Neural progenitor cell (in vitro differentiated cells): ENCODE measurements around the gene ALDOB. TPM values are rescaled to one million over a fixed set of nuclear protein-coding genes. Genes with fewer than 3 reads are reported as not detected.

Source experiments
- DNase-seq: peaks from one replicate; pipeline ENCODE4 v3.0.0-alpha.2; 2016; ENCODE audit warnings: low spot score
- H2AFZ ChIP-seq: fragments of 200-600 bp; sonication (generic); replicated peaks from 2 replicates; pipeline ENCODE4 v1.6.1; 2016; ENCODE audit warnings: antibody characterized with exemption
- H3F3A ChIP-seq: fragments of 200-600 bp; sonication (generic); 2 replicates; pipeline ENCODE4 v1.6.1; 2016; ENCODE audit warnings: antibody characterized with exemption, low read depth
- H3K27ac ChIP-seq: fragments of 200-600 bp; sonication (generic); 2 replicates; pipeline ENCODE4 v1.5.1; 2016; ENCODE audit warnings: mild to moderate bottlenecking
- H3K27me3 ChIP-seq: fragments of 200-600 bp; sonication (generic); 2 replicates; pipeline ENCODE4 v1.6.1; 2016; ENCODE audit warnings: mild to moderate bottlenecking, moderate library complexity
- H3K36me3 ChIP-seq: fragments of 200-600 bp; sonication (generic); 2 replicates; pipeline ENCODE4 v1.5.1; 2016
- H3K4me1 ChIP-seq: fragments of 200-600 bp; sonication (generic); 2 replicates; pipeline ENCODE4 v1.6.1; 2016; ENCODE audit warnings: mixed run types
- H3K4me2 ChIP-seq: fragments of 200-600 bp; sonication (generic); 2 replicates; pipeline ENCODE4 v1.6.1; 2016
- H3K4me3 ChIP-seq: fragments of 200-600 bp; sonication (generic); 2 replicates; pipeline ENCODE4 v1.5.1; 2016
- H3K79me2 ChIP-seq: fragments of 200-600 bp; sonication (generic); 2 replicates; pipeline ENCODE4 v1.6.1; 2016; ENCODE audit warnings: low read depth
- H3K9ac ChIP-seq: fragments of 200-600 bp; sonication (generic); 2 replicates; pipeline ENCODE4 v1.6.1; 2016
- H3K9me3 ChIP-seq: fragments of 200-600 bp; sonication (generic); 2 replicates; pipeline ENCODE4 v1.5.1; 2016; ENCODE audit warnings: low read depth
- H4K20me1 ChIP-seq: fragments of 200-600 bp; sonication (generic); 2 replicates; pipeline ENCODE4 v1.6.1; 2016; ENCODE audit warnings: low read depth
- H3K27ac Mint-ChIP-seq: 3 replicates; pipeline ENCODE4 v1.8.0; 2021; ENCODE audit warnings: mixed read lengths
- H3K27me3 Mint-ChIP-seq: 2 replicates; pipeline ENCODE4 v1.8.0; 2022; ENCODE audit warnings: low read depth, mild to moderate bottlenecking, inconsistent platforms, moderate library complexity, mixed read lengths; ENCODE audit not compliant: insufficient read depth
- H3K36me3 Mint-ChIP-seq: 3 replicates; pipeline ENCODE4 v1.8.0; 2021; ENCODE audit warnings: mixed read lengths
- H3K4me1 Mint-ChIP-seq: 3 replicates; pipeline ENCODE4 v1.8.0; 2021; ENCODE audit warnings: mixed read lengths
- H3K4me3 Mint-ChIP-seq: 3 replicates; pipeline ENCODE4 v1.8.0; 2021; ENCODE audit warnings: mild to moderate bottlenecking, moderate library complexity, mixed read lengths
- H3K9me3 Mint-ChIP-seq: 3 replicates; pipeline ENCODE4 v1.8.0; 2020; ENCODE audit warnings: mixed read lengths
- CTCF ChIP-seq: fragments of 200-600 bp; sonication (generic); IDR thresholded peaks from 2 replicates; pipeline ENCODE4 v1.5.1; 2017; ENCODE audit warnings: antibody characterized with exemption, mild to moderate bottlenecking
- EZH2 ChIP-seq: fragments of 200-600 bp; sonication (generic); IDR thresholded peaks from 2 replicates; pipeline ENCODE4 v1.6.1; 2017; ENCODE audit warnings: antibody characterized with exemption, mild to moderate bottlenecking, moderate library complexity
- EZH2phosphoT487 ChIP-seq: fragments of 200-600 bp; sonication (generic); IDR thresholded peaks from 2 replicates; pipeline ENCODE4 v1.6.1; 2017; ENCODE audit warnings: antibody characterized with exemption
- total RNA-seq: library from RNA; depleted of rRNA; stranded (reverse); fragments of >200 nt; gene quantifications from 2 replicates; pipeline ENCODE4 v1.2.3, GENCODE V29; 2015; ENCODE audit warnings: low replicate concordance

Gene ALDOB
- total RNA-seq, 1 donor from 2014 or later = not detected

- no peak overlapping the region for H3K4me3 Mint-ChIP-seq
Observed at GRCh38 chr9:101440714-101441230, 5.2 kb upstream of the ALDOB start.

GRCh38 chr9:101438523-101438922 is 2.9 kb upstream of the ALDOB start:
- no peak for TF ChIP-seq EZH2phosphoT487
- no peak for TF ChIP-seq CTCF
- no peak for TF ChIP-seq EZH2
- no peak overlapping the region for H3K4me3 ChIP-seq
- DNase-seq = no peak
- no peak overlapping the region for H2AFZ ChIP-seq
- Mint-ChIP-seq H3K4me3 (no peak overlapping the region), H3K4me1 (no peaks in the 10 kb centered on the region), H3K9me3 (no peaks in the 10 kb centered on the region), H3K27me3 (peaks cover 2% of the 10 kb centered on the region), H3K27ac (no peak overlapping the region), H3K36me3 (no peaks in the 10 kb centered on the region)
- no peaks in the 10 kb centered on the region for H3K36me3 ChIP-seq
- H3K4me2 ChIP-seq = no peak overlapping the region
- H3F3A ChIP-seq = no peaks in the 10 kb centered on the region
- H3K9ac ChIP-seq = no peak overlapping the region
- H3K27me3 ChIP-seq = no peaks in the 10 kb centered on the region
- H3K27ac ChIP-seq = no peak overlapping the region
- H3K4me1 ChIP-seq = no peaks in the 10 kb centered on the region
- H3K79me2 ChIP-seq = no peaks in the 10 kb centered on the region
- H4K20me1 ChIP-seq = no peaks in the 10 kb centered on the region
- no peaks in the 10 kb centered on the region for H3K9me3 ChIP-seq

More at GRCh38 chr9:101440714-101441230, 5.2 kb upstream of the ALDOB start:
- no peaks in the 10 kb centered on the region for H3K4me1 ChIP-seq
- H2AFZ ChIP-seq = no peak overlapping the region
- no peaks in the 10 kb centered on the region for H3K27me3 ChIP-seq
- no peak overlapping the region for H3K4me3 ChIP-seq
- H3K36me3 Mint-ChIP-seq = no peaks in the 10 kb centered on the region
- H3K79me2 ChIP-seq = no peaks in the 10 kb centered on the region
- peaks cover 2% of the 10 kb centered on the region for H3K27me3 Mint-ChIP-seq
- no peak for DNase-seq
- H3K27ac Mint-ChIP-seq = no peak overlapping the region
- no peak overlapping the region for H3K27ac ChIP-seq
- TF ChIP-seq EZH2 (no peak), CTCF (no peak), EZH2phosphoT487 (no peak)
- no peak overlapping the region for H3K9ac ChIP-seq
- H3K9me3 Mint-ChIP-seq = no peaks in the 10 kb centered on the region
- H3K4me1 Mint-ChIP-seq = no peaks in the 10 kb centered on the region
- no peaks in the 10 kb centered on the region for H3K36me3 ChIP-seq
- no peaks in the 10 kb centered on the region for H3F3A ChIP-seq
- no peaks in the 10 kb centered on the region for H4K20me1 ChIP-seq
- H3K4me2 ChIP-seq = no peak overlapping the region
- no peaks in the 10 kb centered on the region for H3K9me3 ChIP-seq

GRCh38 chr9:101437806-101438232 is 2.2 kb upstream of the ALDOB start:
- Histone ChIP-seq H3K27ac (no peak overlapping the region), H2AFZ (no peak overlapping the region), H3K9ac (no peak overlapping the region), H3K4me1 (no peaks in the 10 kb centered on the region), H3K36me3 (no peaks in the 10 kb centered on the region), H3K27me3 (no peaks in the 10 kb centered on the region), H3F3A (no peaks in the 10 kb centered on the region), H3K79me2 (no peaks in the 10 kb centered on the region), H3K4me3 (no peak overlapping the region), H3K9me3 (no peaks in the 10 kb centered on the region), H3K4me2 (no peak overlapping the region), H4K20me1 (no peaks in the 10 kb centered on the region)
- H3K4me3 Mint-ChIP-seq = no peak overlapping the region
- H3K27ac Mint-ChIP-seq = no peak overlapping the region
- H3K4me1 Mint-ChIP-seq = no peaks in the 10 kb centered on the region
- TF ChIP-seq CTCF (no peak), EZH2phosphoT487 (no peak), EZH2 (no peak)
- H3K27me3 Mint-ChIP-seq = peaks cover 2% of the 10 kb centered on the region
- no peaks in the 10 kb centered on the region for H3K36me3 Mint-ChIP-seq
- DNase-seq = no peak
- no peaks in the 10 kb centered on the region for H3K9me3 Mint-ChIP-seq
